Activated T-helper 1 cell treated with anti-CD3 and anti-CD28 coated beads, Interleukin-2, amount 50 U/mL, for 16 hours (primary cell): ENCODE results near the gene ZNF787.

ENCODE experiments used
- DNase-seq, 2 donors: peaks; one replicate each; pipeline ENCODE4 v3.0.0-alpha.2; 2020; ENCODE audit warnings: low read depth in 1 of 2, low spot score in 1 of 2

ZNF787 gene

DNA sequence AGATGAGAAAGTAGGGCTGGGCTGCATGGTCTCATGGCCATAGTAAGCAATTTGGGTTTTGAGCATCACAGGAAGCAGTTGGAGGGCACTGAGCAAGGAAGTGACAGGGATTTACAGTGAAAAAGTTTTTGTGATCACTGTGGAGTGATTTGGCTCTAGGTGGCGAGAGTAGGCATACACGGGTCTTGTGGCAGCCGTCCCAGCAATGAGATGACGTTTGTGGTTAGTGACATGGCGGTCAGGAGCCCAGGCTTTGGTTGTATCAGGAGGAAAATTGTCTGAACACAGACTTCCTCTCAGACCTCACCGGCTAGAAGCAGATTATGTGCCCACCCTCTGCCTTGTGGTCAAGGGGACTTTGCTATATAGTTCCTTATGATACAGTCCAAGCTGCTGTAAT, 23.3 kb upstream of the ZNF787 start:
- no peak for DNase-seq

DNA sequence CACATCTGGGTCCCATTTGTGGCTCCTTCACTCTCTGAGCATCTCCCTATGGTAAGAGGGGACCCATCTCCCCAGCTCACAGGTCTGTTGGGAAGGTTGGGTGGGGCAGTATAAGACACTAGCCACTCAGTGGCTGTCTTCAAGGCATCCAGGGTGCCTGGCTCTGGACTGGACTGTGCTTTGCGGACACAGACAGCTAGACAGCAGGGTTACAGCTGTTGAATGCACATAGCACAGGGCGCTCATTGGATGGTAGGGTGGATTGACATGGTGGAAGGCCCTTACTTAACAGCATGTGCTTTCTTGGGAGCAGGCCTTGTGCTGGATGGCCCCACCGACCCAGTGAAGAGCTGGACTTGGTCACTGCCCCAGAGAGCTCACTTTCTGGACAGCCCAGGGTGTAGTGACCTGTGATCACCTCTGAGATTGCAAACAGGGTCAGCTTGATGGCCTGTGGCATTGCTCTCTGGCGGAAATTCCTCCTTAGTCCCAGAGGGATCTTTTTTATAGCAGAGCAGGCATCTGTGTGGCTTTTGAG, 21.9 kb upstream of the ZNF787 start:
- no peak for DNase-seq

DNA sequence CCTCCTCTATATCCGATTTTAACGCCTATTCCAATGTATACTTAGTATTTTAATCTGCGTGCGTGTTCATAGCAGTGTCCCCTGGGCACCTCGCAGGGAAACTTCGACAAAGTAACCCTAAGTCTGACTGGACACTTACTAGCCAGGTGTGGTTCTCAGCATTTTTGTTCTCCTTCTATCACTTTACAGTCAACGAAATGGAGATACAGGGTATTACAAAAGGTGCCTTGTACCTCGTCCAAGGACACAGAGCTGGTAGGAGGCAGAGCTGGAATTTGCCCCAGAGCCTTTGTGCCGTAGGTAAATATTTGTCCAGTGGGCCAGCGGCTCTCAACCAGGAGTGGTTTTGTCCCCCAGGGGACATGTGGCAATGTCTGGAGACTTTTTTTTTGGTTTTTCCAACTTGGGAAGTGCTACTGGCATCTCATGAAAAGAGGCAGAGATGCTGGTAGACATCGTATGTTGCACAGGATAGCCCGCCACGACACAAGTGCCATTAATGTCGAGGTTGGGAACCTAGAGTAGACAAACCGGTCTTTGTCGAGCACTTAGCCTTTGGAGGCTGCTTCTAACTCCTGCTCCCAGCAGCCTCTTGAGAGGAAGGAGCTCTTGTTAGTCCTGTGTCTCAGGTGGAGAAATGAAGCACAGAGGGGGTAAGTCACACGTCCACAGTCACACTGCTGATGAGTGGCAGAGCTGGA, 21.1 kb upstream of the ZNF787 start:
- DNase-seq, result no peak

DNA sequence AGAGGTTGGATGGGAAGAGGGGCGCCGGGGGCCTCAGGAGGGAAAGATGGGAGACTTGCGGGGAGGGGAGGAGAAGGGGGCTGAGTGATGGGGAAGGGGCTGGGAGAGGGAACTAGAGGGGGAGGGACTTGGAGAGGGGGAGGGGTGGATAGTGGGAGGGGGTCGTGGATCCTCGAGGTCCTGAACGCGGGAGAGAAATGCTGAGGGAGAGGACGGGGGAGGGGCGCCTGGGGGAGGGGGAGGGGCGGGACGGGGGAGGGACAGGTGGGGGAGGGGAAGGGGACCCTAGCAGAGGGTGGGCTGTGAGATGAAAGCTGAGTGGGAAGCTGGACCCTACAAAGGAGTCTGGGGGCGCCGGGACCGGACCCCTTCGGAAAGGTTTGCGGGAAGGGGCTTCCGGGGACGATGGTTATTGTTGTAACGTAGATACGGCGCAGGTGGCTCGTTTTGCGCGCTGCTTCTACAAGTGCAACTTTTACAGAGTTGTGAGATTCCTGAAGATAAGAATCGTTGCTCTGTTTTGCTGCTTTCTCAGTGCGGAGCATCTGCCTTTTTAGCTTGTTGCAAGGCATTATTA, 20.4 kb upstream of the ZNF787 start:
- no peak for DNase-seq

DNA sequence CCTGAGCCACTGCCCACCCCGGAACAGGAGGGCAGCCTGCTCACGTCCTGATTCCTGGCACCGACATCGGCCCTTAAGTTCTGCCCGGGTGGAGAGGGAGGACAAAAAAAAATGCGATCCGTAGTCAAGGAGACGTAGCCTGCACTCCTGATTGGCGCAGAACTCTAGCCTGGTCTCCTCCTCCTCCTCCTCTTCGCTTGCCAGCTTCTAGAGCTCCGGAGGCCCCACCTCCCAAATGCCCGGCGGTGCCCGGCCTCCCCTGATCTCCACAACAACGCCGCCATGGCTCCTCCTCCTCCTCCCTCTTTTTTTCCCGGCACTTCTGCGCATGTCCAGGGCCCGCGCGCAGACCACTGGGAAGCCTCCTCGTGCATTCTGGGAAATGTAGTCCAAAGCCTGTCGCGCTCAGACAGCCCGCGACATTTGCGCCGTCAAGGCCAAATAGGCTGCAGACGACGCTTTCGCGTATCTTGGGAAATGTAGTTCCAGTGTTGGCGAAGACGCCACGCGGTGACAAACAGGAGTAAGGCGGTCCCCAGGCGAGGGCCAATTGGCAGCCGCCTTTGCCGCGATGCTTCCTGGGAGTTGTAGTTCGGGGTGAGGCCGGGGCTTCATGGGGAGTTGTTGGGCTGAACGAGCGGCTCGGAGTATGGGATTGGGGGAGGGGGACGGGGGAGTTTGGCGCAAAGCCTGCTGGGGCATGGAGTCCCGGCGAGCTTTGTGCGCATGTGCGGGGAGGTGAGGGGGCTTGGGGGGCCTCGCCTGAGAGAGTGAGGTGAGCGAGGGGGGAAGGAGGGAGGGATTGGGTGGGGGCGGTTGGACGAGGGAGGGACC, 19.7 kb upstream of the ZNF787 start, which contains the start of gene ZNF444:
Gene ZNF444 (plus strand): TSS at position 705 of the 834 bp plus-strand sequence. CDS start 5,625 bp downstream, outside the sequence.
- peak; percentile 98 to 99 for DNase-seq

DNA sequence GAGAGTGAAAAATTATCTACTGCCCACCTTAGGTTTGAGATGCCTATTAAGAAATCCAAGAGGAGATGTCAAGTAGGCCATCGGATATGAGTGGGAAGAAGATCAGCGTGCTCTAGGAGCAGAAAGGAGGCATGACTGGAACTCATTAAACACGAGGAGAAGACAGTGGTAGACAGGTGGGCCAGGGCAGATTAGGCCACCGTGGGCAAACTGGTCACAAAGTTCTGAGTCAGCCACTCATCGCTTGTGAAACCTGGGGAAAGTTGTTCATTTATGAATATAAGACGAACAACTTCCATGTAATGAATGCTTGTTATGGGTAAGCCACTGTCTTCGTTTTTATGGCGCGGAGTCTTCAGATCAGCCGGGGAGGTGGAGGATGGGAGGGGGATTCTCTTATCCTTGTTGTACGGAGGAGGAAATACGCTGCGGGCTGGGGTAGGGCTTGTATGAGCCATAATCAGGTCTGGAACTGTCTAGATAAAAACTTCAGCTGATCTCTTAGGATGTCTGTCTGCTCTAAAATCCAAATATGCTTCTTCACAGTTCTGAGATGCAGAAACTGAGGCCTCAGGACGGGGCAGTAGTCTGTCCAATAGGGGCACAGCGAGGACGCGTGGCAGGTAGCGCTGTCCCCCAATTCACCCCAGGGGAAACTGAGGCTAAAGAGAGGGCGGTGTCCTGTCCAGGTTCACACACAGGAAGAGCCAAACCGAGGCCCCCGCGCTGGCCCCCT, 18.9 kb upstream of the ZNF787 start:
- DNase-seq, result no peak

DNA sequence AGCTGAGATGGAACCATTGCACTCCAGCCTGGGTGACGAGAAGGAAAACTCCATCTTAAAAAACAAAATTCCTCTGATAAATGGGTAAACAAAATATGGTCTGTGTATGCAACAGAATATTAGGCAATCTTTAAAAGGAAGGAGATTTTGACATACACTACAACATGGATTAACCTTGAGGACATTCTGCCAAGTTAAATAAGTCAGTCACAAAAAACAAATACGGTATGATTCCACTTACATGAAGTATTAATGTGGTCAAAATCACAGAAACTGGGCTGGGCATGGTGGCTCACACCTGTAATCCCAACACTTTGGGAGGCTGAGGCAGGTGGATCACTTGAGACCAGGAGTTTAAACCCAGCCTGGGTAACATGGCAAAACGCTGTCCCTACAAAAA, 17.0 kb upstream of the ZNF787 start:
- DNase-seq, result no peak

DNA sequence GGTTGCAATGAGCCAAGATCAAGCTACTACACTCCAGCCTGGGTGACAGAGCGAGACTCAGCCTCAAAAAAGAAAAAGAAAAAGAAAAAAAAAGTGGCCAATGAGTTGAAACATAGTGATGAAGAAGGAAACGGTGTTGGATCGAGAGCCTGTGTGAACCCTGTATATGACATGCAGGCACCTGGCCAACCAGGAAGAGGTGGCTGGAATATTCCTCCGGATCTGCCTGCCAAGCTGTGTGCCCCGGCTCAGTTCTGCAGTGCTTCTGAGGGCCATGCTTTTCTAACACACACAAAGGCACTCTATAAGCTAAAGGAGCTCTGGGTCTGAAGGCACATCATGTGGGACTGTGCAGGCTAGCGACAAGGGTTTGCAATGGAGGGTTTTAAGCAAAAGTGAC, 16.3 kb upstream of the ZNF787 start:
- no peak for DNase-seq

DNA sequence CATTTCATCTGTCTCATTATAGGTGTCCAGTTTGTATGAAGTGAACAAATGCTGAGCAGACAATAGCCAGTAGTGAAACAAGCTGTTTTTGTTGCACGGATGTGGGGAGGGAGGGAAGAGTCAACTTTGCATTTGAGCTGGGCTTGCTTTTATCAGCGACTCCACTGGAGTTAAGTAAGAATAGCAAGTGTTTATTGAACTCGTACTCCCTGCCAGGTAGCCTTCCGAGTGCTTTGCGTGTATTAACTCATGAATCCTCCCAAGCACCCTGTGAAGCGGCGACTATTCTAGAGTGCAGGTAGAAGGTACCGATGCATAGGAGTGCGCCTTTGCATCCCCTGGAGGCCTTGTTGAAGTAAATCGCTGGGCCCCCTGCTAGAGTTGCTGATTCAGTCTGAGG, 15.3 kb upstream of the ZNF787 start:
- DNase-seq, result no peak

DNA sequence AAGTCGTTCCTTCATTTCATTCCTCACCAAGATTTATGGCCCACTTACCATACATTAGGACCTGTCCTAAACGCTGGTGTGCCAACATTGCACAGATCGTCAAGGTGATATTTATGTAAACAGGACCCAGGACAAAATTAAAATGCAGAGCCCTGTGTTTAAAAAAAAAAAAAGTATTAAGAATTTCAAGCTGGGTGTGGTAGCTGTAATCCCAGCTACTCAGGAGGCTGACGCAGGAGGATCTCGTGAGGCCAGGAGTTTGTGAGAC, 13.5 kb upstream of the ZNF787 start:
- no peak for DNase-seq

DNA sequence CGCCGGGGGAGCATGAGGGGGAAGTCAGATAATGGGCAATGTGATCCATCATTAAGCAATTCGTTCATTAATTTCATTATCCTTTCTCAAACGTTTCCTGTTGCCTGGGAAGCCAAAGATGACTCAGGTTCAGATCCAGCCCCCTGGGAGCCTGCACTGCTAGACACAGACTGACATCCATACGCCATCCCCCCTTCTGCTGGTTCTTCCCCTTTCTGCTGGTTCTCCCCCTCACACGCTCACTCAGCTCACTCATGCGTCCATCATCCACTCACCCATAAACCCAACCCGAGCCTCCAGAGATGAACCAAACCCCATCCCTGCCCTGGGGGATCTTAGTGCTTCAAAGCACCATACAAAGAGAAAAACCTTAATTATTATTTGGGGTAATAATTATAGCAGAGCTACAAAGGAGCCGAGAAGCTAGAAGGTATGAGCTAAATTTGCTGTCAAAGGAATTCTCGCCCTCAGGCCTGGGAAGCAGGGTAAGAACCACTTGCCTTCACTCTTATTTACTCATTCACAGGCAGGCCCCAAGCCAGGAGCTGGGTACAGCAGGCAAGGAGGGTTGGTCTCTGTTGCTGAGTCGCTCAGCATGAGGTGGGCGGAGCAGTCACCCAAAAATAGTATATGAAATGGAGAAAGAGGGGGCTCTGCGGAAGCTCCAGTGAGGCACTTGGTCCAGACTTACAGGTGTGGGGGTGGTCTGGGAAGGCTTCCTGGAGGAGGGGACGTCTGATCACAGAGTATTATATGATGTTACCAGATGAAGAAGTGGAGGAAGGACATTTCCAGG, 13.0 kb upstream of the ZNF787 start:
- no peak for DNase-seq

DNA sequence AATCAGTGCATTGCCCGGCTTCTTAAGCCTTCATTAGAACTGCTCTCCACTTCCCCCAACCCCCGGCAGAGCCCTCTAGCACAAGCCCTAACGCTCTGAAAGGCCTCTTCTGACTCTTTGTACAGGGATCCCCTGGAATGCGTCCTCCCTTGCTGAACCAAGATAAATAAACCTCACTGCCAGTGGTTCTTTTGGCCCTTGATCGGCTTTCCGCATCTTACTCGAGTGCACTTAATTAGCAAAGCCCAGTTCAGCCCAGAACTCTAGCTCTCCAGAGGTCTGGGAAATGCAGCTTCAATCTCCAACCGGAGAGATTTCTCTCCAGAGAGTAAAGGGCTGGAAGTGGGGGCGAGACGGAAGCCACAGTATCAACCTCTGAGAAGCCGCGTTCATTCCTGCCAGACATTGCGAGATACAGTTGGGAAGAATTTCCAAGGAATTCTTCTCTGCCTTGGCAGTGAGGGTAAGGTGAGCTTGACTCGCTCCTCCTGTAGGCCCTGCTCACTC, 11.3 kb upstream of the ZNF787 start:
- no peak for DNase-seq

DNA sequence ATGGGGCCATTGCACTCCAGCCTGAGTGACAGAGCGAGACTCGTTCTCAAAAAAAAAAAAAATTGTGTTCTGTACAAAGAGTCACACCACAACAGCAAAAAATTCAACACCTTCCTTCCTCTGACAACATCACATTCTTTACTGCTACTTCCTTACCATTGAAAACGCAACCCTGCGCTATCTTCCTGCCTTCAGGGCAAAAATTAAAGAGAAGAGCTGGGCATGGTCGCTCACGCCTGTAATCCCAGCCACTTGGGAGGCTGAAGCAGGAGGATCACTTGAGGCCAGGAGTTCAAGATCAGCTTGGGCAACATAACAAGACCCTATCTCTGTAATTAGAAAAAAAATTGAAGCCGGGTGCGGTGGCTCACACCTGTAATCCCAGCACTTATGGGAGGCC, 10.6 kb upstream of the ZNF787 start:
- no peak for DNase-seq

DNA sequence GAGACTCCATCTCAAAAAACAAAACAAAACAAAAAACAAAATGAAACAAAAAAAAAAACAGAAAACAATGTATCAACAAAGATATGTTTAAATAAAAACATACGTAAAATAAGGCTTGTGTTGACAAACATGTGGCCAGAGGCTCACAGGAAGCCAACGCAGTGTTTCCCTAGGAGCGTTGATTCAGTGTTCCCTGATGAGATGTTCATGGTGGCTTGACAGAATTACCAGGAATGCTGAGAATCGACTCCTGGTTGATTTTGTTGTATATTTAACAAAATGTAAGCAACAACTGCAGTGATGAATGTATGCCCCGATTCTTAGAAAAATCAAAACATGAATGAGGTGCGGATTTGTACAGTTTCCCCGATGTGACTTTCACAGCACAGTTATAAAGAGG, 8.9 kb upstream of the ZNF787 start:
- no peak for DNase-seq

DNA sequence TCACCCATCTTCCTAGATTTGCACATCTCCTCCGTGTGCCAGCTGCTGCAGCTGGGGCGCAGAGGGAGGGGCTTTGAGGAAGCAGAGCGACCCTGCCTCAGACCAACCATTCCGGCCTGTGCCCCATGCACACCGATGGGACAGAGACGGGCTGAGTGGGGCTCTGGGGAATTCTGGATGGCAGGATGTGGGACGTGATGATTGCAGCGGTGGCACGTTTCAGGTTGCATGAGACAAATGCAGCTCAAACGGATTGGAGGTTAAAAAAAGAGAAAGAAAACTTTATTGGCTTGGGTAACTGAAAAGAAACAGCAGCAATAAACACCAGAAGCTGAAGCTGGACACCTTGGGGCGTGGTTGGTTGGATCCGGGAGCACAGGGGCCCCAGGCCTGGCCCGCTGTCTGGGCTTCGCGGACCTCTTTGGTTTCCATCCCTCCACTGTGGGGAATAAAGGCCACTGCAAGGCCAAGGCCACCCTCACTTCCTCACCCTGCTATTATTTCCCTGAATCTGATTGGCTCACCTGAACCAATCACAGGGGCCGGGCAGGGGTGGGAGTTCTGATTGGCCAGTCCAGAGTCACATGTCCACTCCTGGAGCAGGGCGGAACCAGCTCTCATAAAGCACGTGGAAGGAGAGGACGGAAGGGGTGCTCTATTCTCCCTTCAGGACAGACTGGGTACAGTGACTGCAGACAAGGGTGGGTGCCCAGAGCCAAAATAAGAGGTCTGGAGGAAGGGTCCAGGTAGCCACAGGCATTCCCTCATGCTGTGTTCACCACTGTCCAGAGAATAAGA, 6.1 kb upstream of the ZNF787 start:
- no peak for DNase-seq

DNA sequence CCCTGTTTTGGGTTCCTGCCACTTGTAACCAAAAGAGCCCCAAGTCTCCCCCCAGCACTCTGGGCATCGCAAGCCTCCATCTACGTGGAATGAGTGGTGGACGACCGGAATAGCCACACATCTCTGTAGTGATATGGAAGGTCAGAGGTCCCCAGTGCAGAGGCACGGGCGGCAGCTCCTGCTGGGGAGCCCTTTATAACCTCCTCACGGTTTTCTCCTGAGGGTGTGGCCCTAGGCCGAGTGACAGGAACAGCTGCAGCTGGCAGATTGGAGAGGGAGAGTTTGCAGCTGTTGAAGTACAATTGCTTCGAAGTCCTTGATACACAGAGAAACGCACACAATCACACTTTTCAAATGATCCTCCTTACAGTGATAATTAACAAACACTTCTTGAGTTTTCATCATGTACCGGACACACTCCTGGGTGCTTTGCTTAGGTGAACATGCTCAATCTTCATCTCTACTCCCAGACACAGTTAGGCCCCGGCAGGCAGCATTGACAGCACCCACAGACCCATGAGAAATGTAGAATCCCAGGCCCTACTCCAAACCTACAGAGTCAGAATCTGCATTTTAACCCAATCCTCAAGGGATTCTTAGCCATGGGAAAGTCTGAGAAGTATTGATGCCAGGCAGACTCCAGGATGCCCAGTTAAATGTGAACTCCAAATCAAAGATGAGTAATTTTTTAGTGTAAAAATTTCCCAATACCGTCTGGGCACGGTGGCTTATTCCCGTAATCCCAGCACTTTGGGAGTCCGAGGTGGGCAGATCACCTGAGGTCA, 4.9 kb upstream of the ZNF787 start:
- DNase-seq, result no peak

DNA sequence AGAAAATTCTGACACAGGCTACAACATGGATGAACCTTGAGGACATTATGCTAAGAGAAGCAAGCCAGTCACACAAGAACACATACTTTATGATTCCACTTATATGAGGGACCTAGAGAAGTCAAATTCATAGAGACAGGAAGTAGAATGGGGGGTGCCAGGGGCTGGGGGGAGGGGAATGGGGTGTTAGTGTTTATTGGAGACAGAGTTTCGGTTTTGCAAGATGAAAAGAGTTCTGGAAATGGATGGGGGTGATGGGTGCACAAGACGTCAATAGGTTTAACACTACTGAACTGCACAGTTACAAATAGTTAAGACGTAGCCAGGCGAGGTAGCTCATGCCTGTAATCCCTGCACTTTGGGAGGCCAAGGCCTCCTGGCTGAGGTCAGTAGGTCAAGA, 3.5 kb upstream of the ZNF787 start:
- DNase-seq, result no peak

DNA sequence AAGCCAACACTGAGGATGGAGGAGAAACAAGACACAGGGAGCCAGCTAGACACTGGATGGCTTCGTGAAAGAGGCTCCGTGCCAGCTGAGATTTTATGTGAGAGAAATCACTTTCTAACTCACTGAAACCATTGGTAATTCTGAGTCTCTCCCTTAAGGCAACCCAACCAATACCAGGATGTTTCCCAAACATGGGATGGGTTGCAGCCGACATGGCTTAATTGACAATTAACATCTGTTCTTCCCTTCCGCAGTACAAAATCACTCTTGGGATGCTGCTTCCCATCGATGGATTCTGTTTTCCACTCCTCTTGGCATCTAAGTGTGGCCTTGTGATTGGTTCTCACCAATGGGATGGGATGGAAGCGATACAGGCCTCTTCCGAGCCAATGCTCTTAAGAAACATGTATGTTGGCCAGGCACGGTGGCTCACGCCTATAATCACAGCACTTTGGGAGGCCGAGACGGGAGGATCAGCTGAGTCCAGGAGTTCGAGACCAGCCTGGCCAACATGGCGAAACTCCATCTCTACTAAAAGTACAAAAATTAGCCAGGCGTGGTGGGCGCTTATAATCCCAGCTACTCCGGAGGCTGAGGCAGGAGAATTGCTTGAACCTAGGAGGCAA, 2.3 kb upstream of the ZNF787 start:
- DNase-seq, result no peak
